Liver (tissue), 9 donors: Measurements from ENCODE around the gene MEGF11. TPM values are rescaled to one million over a fixed set of nuclear protein-coding genes. Genes with fewer than 3 reads are reported as not detected.

ENCODE experiments used
- DNase-seq: peaks from one replicate; pipeline ENCODE4 v3.0.0-alpha.2; 2017; ENCODE audit warnings: low spot score
- H3K27ac ChIP-seq, 2 donors: one replicate each; pipeline ENCODE4 v1.7.0; 2013; ENCODE audit warnings: inconsistent platforms in 2 of 2, low read length in 2 of 2, control low read depth in 1 of 2, low read depth in 1 of 2, mild to moderate bottlenecking in 1 of 2
- H3K27me3 ChIP-seq, 4 donors: one replicate each; pipeline versions ENCODE4 v1.6.1 to v1.7.0; 2013; ENCODE audit warnings: low read length in 3 of 4, inconsistent platforms in 1 of 4, mild to moderate bottlenecking in 1 of 4, moderate library complexity in 1 of 4; ENCODE audit not compliant: control insufficient read depth in 4 of 4, insufficient read depth in 4 of 4
- H3K36me3 ChIP-seq, 4 donors: one replicate each; pipeline versions ENCODE4 v1.6.1 to v1.7.0; 2013; ENCODE audit warnings: low read length in 3 of 4, mild to moderate bottlenecking in 3 of 4, low read depth in 1 of 4, moderate library complexity in 1 of 4; ENCODE audit not compliant: control insufficient read depth in 4 of 4, insufficient read depth in 3 of 4
- H3K4me1 ChIP-seq, 4 donors: one replicate each; pipeline versions ENCODE4 v1.6.1 to v1.7.0; 2013; ENCODE audit warnings: low read length in 3 of 4, mild to moderate bottlenecking in 3 of 4, moderate library complexity in 1 of 4; ENCODE audit not compliant: control insufficient read depth in 4 of 4, insufficient read depth in 4 of 4
- H3K4me3 ChIP-seq, 3 donors: one replicate each; pipeline versions ENCODE4 v1.6.1 to v1.7.0; 2013; ENCODE audit warnings: low read length in 3 of 3, control low read depth in 1 of 3, low read depth in 1 of 3, mild to moderate bottlenecking in 1 of 3
- H3K9ac ChIP-seq, 2 donors: one replicate each; pipeline ENCODE4 v1.7.0; 2013; ENCODE audit warnings: low read length in 2 of 2, mild to moderate bottlenecking in 2 of 2, moderate library complexity in 2 of 2, control low read depth in 1 of 2, low read depth in 1 of 2
- H3K9me3 ChIP-seq, 4 donors: one replicate each; pipeline versions ENCODE4 v1.6.1 to v1.7.0; 2013; ENCODE audit warnings: low read length in 3 of 4; ENCODE audit not compliant: control insufficient read depth in 4 of 4
- EGR1 ChIP-seq, 2 donors: IDR thresholded peaks; 2 replicates each; pipeline ENCODE4 v1.6.1; 2016 to 2018; ENCODE audit warnings: antibody characterized with exemption in 2 of 2, low read depth in 2 of 2
- FOXA1 ChIP-seq: IDR thresholded peaks from 2 replicates; pipeline ENCODE4 v1.6.1; 2016; ENCODE audit warnings: antibody characterized with exemption
- FOXA2 ChIP-seq: IDR thresholded peaks from 2 replicates; pipeline ENCODE4 v1.6.1; 2016; ENCODE audit warnings: antibody characterized with exemption
- GABPA ChIP-seq, 2 donors: IDR thresholded peaks in 1 of 2; conservative IDR thresholded peaks in 1 of 2; 2 replicates each; pipeline ENCODE4 v1.6.1; 2016; ENCODE audit warnings: antibody characterized with exemption in 2 of 2, mild to moderate bottlenecking in 1 of 2, moderate library complexity in 1 of 2
- HNF4A ChIP-seq, 2 donors: conservative IDR thresholded peaks; 2 replicates each; pipeline ENCODE4 v1.6.1; 2016; ENCODE audit warnings: antibody characterized with exemption in 2 of 2, mild to moderate bottlenecking in 2 of 2
- HNF4G ChIP-seq: IDR thresholded peaks from 2 replicates; pipeline ENCODE4 v1.6.1; 2016; ENCODE audit warnings: antibody characterized with exemption
- JUND ChIP-seq, 2 donors: IDR thresholded peaks; 2 replicates each; pipeline ENCODE4 v1.6.1; 2016; ENCODE audit warnings: antibody characterized with exemption in 2 of 2
- NR2F2 ChIP-seq: IDR thresholded peaks from 2 replicates; pipeline ENCODE4 v1.6.1; 2016; ENCODE audit warnings: antibody characterized with exemption
- RAD21 ChIP-seq, 2 donors: IDR thresholded peaks; 2 replicates each; pipeline ENCODE4 v1.6.1; 2016; ENCODE audit warnings: antibody characterized with exemption in 2 of 2, mild to moderate bottlenecking in 2 of 2
- RXRA ChIP-seq, 2 donors: IDR thresholded peaks; 2 replicates each; pipeline ENCODE4 v1.6.1; 2017 to 2018; ENCODE audit warnings: antibody characterized with exemption in 2 of 2, mild to moderate bottlenecking in 1 of 2
- SP1 ChIP-seq: IDR thresholded peaks from 2 replicates; pipeline ENCODE4 v1.6.1; 2018; ENCODE audit warnings: antibody characterized with exemption, mild to moderate bottlenecking
- TAF1 ChIP-seq: conservative IDR thresholded peaks from 2 replicates; pipeline ENCODE4 v1.6.1; 2016; ENCODE audit warnings: antibody characterized with exemption, mild to moderate bottlenecking
- YY1 ChIP-seq: IDR thresholded peaks from 2 replicates; pipeline ENCODE4 v1.6.1; 2016; ENCODE audit warnings: antibody characterized with exemption, mild to moderate bottlenecking
- WGBS: extraction: QIAGEN DNeasy Blood & Tissue Kit; methylation state at CpG from one replicate; pipeline ENCODE4 v1.1.7; 2013; 5-methylcytosine and 5-hydroxymethylcytosine counted together
- polyA plus RNA-seq, 2 donors: library from polyadenylated mRNA; stranded (reverse) in 1 of 2; unstranded in 1 of 2; fragments of 200-250 nt in 1 of 2; fragments of >200 nt in 1 of 2; fragmentation: Nextera tagmentation in 1 of 2; extraction: Ambion mirVana in 1 of 2; gene quantifications; one replicate each; pipeline versions ENCODE4 v1.2.1 to v1.2.3, GENCODE V29; 2013 to 2015
- total RNA-seq, 2 donors: library from RNA; depleted of rRNA; stranded (reverse); fragments of >200 nt; gene quantifications; one replicate each; pipeline ENCODE4 v1.2.3, GENCODE V29; 2014
- TF ChIP-seq, protein P1 (sequence below): IDR thresholded peaks from 2 replicates; pipeline ENCODE4 v1.6.1; 2016; ENCODE audit warnings: antibody characterized with exemption
- TF ChIP-seq, protein P2 (sequence below): IDR thresholded peaks from 2 replicates; pipeline ENCODE4 v1.6.1; 2016; ENCODE audit warnings: antibody characterized with exemption, mild to moderate bottlenecking
- TF ChIP-seq, protein P3 (sequence below): IDR thresholded peaks from 2 replicates; pipeline ENCODE4 v1.6.1; 2016; ENCODE audit warnings: antibody characterized with exemption
- TF ChIP-seq, protein P4 (sequence below): IDR thresholded peaks from 2 replicates; pipeline ENCODE4 v1.6.1; 2016; ENCODE audit warnings: antibody characterized with exemption
- TF ChIP-seq, protein P5 (sequence below): fragments of 150-350 bp; IDR thresholded peaks from 2 replicates; pipeline ENCODE4 v1.5.1; 2017; ENCODE audit warnings: improper control_type of control experiment, low read depth, low read length; ENCODE audit not compliant: missing input control
- donor health status: healthy.
- donor health status: healthy.
- donor health status: healthy.
- donor health status: healthy.
- donor health status: healthy.

The MEGF11 gene
- total and polyA plus RNA-seq, 4 donors: under 0.01 to 0.51 (median 0.03) TPM; not detected in 1

DNA sequence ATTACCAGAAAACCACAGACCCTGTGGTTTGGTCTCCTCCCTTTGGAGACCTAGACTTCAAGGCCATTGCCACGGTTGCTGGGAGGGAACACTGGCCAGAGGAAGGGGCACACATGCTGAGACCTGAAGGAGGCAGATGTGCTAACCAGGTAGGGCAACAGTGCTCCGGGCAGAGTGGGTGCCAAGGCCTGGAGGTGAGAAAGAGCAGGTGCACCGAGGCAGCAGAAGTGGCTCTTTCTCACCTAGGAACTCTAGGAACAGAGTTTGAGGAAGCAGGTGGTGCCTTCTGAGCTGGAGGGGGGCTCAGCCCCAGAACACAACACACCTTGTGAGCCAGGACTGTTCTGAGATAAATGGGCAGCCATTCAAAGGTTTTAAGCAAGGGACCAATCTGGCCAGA is 106.1 kb downstream of the MEGF11 start:
- H3K4me1 ChIP-seq: no peaks in the 10 kb centered on the region
- H3K4me3 ChIP-seq: no peak overlapping the region
- 86% methylated on average over 3 of the region's 3 CpGs for WGBS
- H3K27ac ChIP-seq: no peak overlapping the region
- TF ChIP-seq, protein P1, sequence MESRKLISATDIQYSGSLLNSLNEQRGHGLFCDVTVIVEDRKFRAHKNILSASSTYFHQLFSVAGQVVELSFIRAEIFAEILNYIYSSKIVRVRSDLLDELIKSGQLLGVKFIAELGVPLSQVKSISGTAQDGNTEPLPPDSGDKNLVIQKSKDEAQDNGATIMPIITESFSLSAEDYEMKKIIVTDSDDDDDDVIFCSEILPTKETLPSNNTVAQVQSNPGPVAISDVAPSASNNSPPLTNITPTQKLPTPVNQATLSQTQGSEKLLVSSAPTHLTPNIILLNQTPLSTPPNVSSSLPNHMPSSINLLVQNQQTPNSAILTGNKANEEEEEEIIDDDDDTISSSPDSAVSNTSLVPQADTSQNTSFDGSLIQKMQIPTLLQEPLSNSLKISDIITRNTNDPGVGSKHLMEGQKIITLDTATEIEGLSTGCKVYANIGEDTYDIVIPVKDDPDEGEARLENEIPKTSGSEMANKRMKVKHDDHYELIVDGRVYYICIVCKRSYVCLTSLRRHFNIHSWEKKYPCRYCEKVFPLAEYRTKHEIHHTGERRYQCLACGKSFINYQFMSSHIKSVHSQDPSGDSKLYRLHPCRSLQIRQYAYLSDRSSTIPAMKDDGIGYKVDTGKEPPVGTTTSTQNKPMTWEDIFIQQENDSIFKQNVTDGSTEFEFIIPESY: no peak
- TF ChIP-seq SP1 (no peak), RXRA (IDR thresholded peaks at IDR 0.05) (no peak), JUND (IDR thresholded peaks at IDR 0.05) (no peak), EGR1 (IDR thresholded peaks at IDR 0.05; ENCODE audit: low read depth in 2 of 2) (no peak), TAF1 (no peak), HNF4G (no peak), NR2F2 (no peak), FOXA2 (no peak), RAD21 (IDR thresholded peaks at IDR 0.05) (no peak), HNF4A (conservative IDR thresholded peaks at IDR 0.05) (no peak), FOXA1 (no peak), GABPA (IDR thresholded peaks at IDR 0.05 in 1 of 2, conservative IDR thresholded peaks at IDR 0.05 in 1 of 2) (no peak), YY1 (no peak)
- TF ChIP-seq, protein P2, sequence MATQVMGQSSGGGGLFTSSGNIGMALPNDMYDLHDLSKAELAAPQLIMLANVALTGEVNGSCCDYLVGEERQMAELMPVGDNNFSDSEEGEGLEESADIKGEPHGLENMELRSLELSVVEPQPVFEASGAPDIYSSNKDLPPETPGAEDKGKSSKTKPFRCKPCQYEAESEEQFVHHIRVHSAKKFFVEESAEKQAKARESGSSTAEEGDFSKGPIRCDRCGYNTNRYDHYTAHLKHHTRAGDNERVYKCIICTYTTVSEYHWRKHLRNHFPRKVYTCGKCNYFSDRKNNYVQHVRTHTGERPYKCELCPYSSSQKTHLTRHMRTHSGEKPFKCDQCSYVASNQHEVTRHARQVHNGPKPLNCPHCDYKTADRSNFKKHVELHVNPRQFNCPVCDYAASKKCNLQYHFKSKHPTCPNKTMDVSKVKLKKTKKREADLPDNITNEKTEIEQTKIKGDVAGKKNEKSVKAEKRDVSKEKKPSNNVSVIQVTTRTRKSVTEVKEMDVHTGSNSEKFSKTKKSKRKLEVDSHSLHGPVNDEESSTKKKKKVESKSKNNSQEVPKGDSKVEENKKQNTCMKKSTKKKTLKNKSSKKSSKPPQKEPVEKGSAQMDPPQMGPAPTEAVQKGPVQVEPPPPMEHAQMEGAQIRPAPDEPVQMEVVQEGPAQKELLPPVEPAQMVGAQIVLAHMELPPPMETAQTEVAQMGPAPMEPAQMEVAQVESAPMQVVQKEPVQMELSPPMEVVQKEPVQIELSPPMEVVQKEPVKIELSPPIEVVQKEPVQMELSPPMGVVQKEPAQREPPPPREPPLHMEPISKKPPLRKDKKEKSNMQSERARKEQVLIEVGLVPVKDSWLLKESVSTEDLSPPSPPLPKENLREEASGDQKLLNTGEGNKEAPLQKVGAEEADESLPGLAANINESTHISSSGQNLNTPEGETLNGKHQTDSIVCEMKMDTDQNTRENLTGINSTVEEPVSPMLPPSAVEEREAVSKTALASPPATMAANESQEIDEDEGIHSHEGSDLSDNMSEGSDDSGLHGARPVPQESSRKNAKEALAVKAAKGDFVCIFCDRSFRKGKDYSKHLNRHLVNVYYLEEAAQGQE: no peak
- TF ChIP-seq, protein P3, sequence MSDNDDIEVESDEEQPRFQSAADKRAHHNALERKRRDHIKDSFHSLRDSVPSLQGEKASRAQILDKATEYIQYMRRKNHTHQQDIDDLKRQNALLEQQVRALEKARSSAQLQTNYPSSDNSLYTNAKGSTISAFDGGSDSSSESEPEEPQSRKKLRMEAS: no peak
- TF ChIP-seq, protein P4, sequence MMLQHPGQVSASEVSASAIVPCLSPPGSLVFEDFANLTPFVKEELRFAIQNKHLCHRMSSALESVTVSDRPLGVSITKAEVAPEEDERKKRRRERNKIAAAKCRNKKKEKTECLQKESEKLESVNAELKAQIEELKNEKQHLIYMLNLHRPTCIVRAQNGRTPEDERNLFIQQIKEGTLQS: no peak
- TF ChIP-seq, protein P5, sequence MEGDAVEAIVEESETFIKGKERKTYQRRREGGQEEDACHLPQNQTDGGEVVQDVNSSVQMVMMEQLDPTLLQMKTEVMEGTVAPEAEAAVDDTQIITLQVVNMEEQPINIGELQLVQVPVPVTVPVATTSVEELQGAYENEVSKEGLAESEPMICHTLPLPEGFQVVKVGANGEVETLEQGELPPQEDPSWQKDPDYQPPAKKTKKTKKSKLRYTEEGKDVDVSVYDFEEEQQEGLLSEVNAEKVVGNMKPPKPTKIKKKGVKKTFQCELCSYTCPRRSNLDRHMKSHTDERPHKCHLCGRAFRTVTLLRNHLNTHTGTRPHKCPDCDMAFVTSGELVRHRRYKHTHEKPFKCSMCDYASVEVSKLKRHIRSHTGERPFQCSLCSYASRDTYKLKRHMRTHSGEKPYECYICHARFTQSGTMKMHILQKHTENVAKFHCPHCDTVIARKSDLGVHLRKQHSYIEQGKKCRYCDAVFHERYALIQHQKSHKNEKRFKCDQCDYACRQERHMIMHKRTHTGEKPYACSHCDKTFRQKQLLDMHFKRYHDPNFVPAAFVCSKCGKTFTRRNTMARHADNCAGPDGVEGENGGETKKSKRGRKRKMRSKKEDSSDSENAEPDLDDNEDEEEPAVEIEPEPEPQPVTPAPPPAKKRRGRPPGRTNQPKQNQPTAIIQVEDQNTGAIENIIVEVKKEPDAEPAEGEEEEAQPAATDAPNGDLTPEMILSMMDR: no peak
- H3K9ac ChIP-seq: no peak overlapping the region
- no peaks in the 10 kb centered on the region for H3K9me3 ChIP-seq
- H3K36me3 ChIP-seq: no peaks in the 10 kb centered on the region
- H3K27me3 ChIP-seq: no peaks in the 10 kb centered on the region
- no peak for DNase-seq
